ENCODE data around the gene CA4. TPM values are rescaled to one million over a fixed set of nuclear protein-coding genes. Genes with fewer than 3 reads are reported as not detected.

The CA4 gene
- total and polyA plus RNA-seq, 10 of the 15 experiments (the other 5 are each of a cell fraction or from before 2014, with no cell fraction given), result 0.13 to 0.31 TPM; not detected in 8

Other genes with a start within 250 kb of the CA4 start
- gene RNFT1, start 185.2 kb upstream of the CA4 start, total RNA-seq (2014; rRNA removed), result 8.9 and 9.0 TPM in 2 replicates
- 7.7 and 8.0 TPM in 2 replicates for gene RNFT1, start 185.2 kb upstream of the CA4 start, total RNA-seq (2014; rRNA removed; fragmentation: Illumina TruSeq; extraction: Trizol)
- gene RNFT1, start 185.2 kb upstream of the CA4 start, total RNA-seq (2021), result 7.6 and 9.3 TPM in 2 replicates
- 11.9 and 15.3 TPM in 2 replicates for gene RNFT1, start 185.2 kb upstream of the CA4 start, polyA plus RNA-seq (2011; rRNA removed)
- gene RNFT1, start 185.2 kb upstream of the CA4 start, polyA plus RNA-seq (2014; fragmentation: Illumina TruSeq; extraction: Trizol), result 11.3 and 12.2 TPM in 2 replicates
- 10 to 100 TPM; 13.6 to 16.9 TPM for gene RNFT1, start 185.2 kb upstream of the CA4 start, polyA plus RNA-seq (2014; fragmentation: Nextera tagmentation; extraction: Ambion mirVana)
- 6.9 and 9.4 TPM in 2 replicates for gene RNFT1, start 185.2 kb upstream of the CA4 start, polyA plus RNA-seq (2014; rRNA removed)
- 10 to 100 TPM; 17.0 to 20.2 TPM for gene RNFT1, start 185.2 kb upstream of the CA4 start, polyA plus RNA-seq (2016; fragmentation: Nextera tagmentation; extraction: Ambion mirVana)
- 11.7 and 12.3 TPM in 2 replicates for gene HEATR6, start 71.1 kb upstream of the CA4 start, total RNA-seq (2014; rRNA removed)
- gene HEATR6, start 71.1 kb upstream of the CA4 start, total RNA-seq (2014; rRNA removed; fragmentation: Illumina TruSeq; extraction: Trizol), result 9.4 and 9.9 TPM in 2 replicates
- gene HEATR6, start 71.1 kb upstream of the CA4 start, total RNA-seq (2021), result 12.9 and 15.1 TPM in 2 replicates
- 10.5 and 13.4 TPM in 2 replicates for gene HEATR6, start 71.1 kb upstream of the CA4 start, polyA plus RNA-seq (2011; rRNA removed)
- 12.8 and 17.2 TPM in 2 replicates for gene HEATR6, start 71.1 kb upstream of the CA4 start, polyA plus RNA-seq (2014; fragmentation: Illumina TruSeq; extraction: Trizol)
- gene HEATR6, start 71.1 kb upstream of the CA4 start, polyA plus RNA-seq (2014; fragmentation: Nextera tagmentation; extraction: Ambion mirVana), result 1 to 10 TPM; 3.4 to 5.2 TPM
- 7.7 and 11.6 TPM in 2 replicates for gene HEATR6, start 71.1 kb upstream of the CA4 start, polyA plus RNA-seq (2014; rRNA removed)
- 10 to 100 TPM in 1 of 2 experiments, 1 to 10 TPM in 1; 8.4 to 10.9 TPM for gene HEATR6, start 71.1 kb upstream of the CA4 start, polyA plus RNA-seq (2016; fragmentation: Nextera tagmentation; extraction: Ambion mirVana)
- 27.3 and 31.1 TPM in 2 replicates for gene USP32, start 242.2 kb downstream of the CA4 start, total RNA-seq (2014; rRNA removed)
- 36.6 and 39.1 TPM in 2 replicates for gene USP32, start 242.2 kb downstream of the CA4 start, total RNA-seq (2014; rRNA removed; fragmentation: Illumina TruSeq; extraction: Trizol)
- gene USP32, start 242.2 kb downstream of the CA4 start, total RNA-seq (2021), result 35.0 and 36.8 TPM in 2 replicates
- 37.3 and 42.4 TPM in 2 replicates for gene USP32, start 242.2 kb downstream of the CA4 start, polyA plus RNA-seq (2011; rRNA removed)
- 30.8 and 40.4 TPM in 2 replicates for gene USP32, start 242.2 kb downstream of the CA4 start, polyA plus RNA-seq (2014; fragmentation: Illumina TruSeq; extraction: Trizol)
- 1 to 10 TPM; 7.8 to 9.8 TPM for gene USP32, start 242.2 kb downstream of the CA4 start, polyA plus RNA-seq (2014; fragmentation: Nextera tagmentation; extraction: Ambion mirVana)
- 21.7 and 23.7 TPM in 2 replicates for gene USP32, start 242.2 kb downstream of the CA4 start, polyA plus RNA-seq (2014; rRNA removed)
- 10 to 100 TPM; 10.7 to 10.9 TPM for gene USP32, start 242.2 kb downstream of the CA4 start, polyA plus RNA-seq (2016; fragmentation: Nextera tagmentation; extraction: Ambion mirVana)